GM10847 (cell line): ENCODE data around the gene MZT2A.

Experiments used
- POLR2A ChIP-seq: IDR thresholded peaks from 2 replicates; pipeline ENCODE4 v1.6.1; 2011; ENCODE audit not compliant: insufficient read length; ENCODE audit errors: extremely low read depth

MZT2A gene

GRCh38 chr2:131445896-131446295, 46.3 kb downstream of the MZT2A start:
- TF ChIP-seq POLR2A: no peak
